ENCODE data around the gene STAB1.

Gene STAB1

GRCh38 chr3:52509753-52510328 is 14.7 kb downstream of the STAB1 start:
- no peak for DNase-seq (ENCODE audit: low spot score)

GRCh38 chr3:52511509-52511908 is 16.4 kb downstream of the STAB1 start:
- DNase-seq (ENCODE audit: low spot score): no peak

- no peak for DNase-seq (ENCODE audit: low spot score)
These were observed 17.0 kb downstream of the STAB1 start for GRCh38 chr3:52512105-52512504.

- DNase-seq (ENCODE audit: low spot score): no peak
These were observed 17.6 kb downstream of the STAB1 start for GRCh38 chr3:52512727-52513126.

GRCh38 chr3:52513281-52513680 is 18.1 kb downstream of the STAB1 start:
- DNase-seq (ENCODE audit: low spot score): no peak

- DNase-seq (ENCODE audit: low spot score): no peak
These were observed 19.4 kb downstream of the STAB1 start for GRCh38 chr3:52514576-52514975.

GRCh38 chr3:52515192-52515591 is 20.1 kb downstream of the STAB1 start:
- DNase-seq (ENCODE audit: low spot score): no peak

GRCh38 chr3:52516509-52517195 is 21.5 kb downstream of the STAB1 start:
- no peak for DNase-seq (ENCODE audit: low spot score)

- no peak for DNase-seq (ENCODE audit: low spot score)
These were observed 22.9 kb downstream of the STAB1 start for GRCh38 chr3:52517796-52518722.

GRCh38 chr3:52518723-52519444 is 23.7 kb downstream of the STAB1 start:
- no peak for DNase-seq (ENCODE audit: low spot score)

GRCh38 chr3:52519445-52520140 is 24.5 kb downstream of the STAB1 start:
- DNase-seq (ENCODE audit: low spot score): no peak

GRCh38 chr3:52520141-52520667 is 25.1 kb downstream of the STAB1 start:
- no peak for DNase-seq (ENCODE audit: low spot score)

- DNase-seq (ENCODE audit: low spot score): no peak
These were observed 25.8 kb downstream of the STAB1 start for GRCh38 chr3:52520716-52521487.

GRCh38 chr3:52521488-52521824 is 26.3 kb downstream of the STAB1 start:
- no peak for DNase-seq (ENCODE audit: low spot score)

- no peak for DNase-seq (ENCODE audit: low spot score)
These were observed 26.9 kb downstream of the STAB1 start for GRCh38 chr3:52521881-52522650.

- no peak for DNase-seq (ENCODE audit: low spot score)
These were observed 27.6 kb downstream of the STAB1 start for GRCh38 chr3:52522651-52523251.

GRCh38 chr3:52523386-52524257 is 28.5 kb downstream of the STAB1 start:
- no peak for DNase-seq (ENCODE audit: low spot score)

GRCh38 chr3:52524258-52524751 is 29.2 kb downstream of the STAB1 start:
- no peak for DNase-seq (ENCODE audit: low spot score)

Data from left forelimb (tissue), 1 donor.